Right forelimb (tissue), 1 donor: ENCODE data around the gene CNNM4.
A peak's percentile ranks its signal among the peaks of the same experiment; 100 is the strongest.

Experiments
- DNase-seq: peaks from one replicate; pipeline ENCODE4 v3.0.0-alpha.2; 2018

Gene CNNM4

GRCh38 chr2:96760036-96760985 lies at the start of gene CNNM4:
Gene CNNM4 (plus strand): TSS chr2:96760902. CDS start chr2:96761000, 98 bp downstream.
- DNase-seq = peak; percentile 95

DNA sequence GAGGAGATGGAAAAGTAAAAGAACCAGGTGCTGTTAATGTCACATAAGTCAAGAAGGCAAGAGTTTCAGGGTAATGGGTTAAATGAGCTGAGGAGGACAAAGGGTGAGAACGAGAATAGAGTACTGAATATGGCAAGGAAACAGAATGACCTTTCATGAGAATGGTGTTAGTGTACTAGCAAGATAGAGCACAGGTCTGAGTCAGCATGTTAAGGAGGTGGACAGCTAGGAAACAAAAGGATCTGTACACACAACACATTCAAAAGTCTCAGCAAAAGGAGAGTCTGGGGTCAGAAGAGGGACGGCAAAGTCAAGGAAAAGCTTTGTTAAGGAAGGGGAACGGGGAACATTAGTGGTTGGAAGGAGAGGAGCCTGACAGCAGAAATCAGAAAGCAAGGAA lies 49.7 kb upstream of the CNNM4 start:
- no peak for DNase-seq

DNA sequence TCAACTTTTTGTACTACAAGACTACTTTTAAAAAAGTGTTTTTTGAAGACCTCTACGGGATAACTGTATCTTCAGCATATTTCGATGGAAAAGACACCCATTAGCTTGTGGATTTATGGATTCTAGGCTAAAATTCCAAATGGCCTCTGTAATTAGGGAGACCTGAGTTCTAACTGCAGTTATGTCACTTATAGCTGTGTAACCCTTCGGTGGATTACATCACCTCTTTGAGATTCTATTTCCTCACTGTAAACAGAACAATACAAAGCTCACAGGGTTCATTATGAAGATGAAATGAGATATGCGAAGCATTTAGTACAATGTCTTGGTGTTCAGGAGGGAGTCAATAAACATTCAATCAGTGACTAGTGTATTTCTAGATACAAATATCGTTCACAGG lies 45.0 kb upstream of the CNNM4 start:
- DNase-seq = no peak

- no peak for DNase-seq
Observed at GRCh38 chr2:96716388-96716787, 44.3 kb upstream of the CNNM4 start.

- DNase-seq = no peak
Observed at GRCh38 chr2:96726131-96726530, 34.6 kb upstream of the CNNM4 start.

DNA sequence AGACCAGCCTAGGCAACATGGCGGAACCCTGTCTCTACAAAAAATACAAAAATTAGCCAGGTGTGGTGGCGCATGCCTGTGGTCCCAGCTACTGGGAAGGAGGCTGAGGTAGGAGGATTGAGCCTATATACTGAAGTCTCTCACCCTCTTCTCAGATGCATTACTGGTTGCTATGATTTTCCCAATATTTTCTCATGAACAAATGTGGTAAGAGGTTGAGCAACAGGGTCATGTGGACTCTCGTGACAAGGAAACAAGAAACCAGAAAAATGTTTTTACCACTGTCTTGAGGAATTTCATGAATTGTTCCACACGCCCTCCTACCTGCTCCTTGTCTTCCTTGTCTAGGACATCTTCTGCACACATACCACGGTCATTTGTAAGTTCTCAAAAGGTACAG lies 33.3 kb upstream of the CNNM4 start:
- no peak for DNase-seq

- DNase-seq = no peak
Observed at GRCh38 chr2:96729748-96730147, 31.0 kb upstream of the CNNM4 start.

DNA sequence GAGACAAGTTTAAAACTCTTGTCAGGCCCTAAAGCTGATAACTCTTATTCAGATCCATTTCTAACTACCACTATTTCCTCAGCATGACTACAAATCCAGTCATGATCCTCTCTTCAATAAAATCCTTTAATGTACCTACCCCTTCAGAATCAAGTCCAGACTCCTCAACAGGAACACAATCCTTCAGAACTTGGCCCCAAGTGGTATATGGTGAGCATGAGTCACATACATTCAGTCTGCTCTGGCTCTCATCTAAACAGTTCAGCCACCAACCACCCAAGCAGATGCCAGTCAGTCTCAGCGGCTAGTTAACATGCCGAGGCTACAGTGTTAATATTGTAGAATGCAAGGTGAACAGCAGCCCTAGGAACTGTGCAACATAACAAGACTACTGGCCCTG lies 30.5 kb upstream of the CNNM4 start:
- DNase-seq = no peak

DNA sequence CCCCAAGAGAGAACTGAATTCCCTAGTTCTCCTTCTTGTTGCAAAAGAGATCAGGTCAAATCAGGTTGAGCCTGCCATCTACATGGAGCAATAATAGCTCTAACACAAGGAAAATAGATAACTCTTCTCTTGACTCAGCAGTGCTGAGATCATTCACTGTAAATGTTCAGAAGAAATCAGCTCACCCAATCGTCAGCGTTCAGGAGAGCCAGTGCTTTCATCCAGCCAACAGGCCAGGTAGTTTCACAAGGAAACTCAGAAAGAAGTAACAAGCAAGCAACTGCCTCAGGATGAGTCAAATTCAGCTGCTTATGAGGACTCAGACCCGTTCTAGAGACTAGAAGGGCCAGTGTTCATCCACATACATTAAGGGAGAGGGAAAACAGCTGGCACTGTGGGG lies 26.8 kb upstream of the CNNM4 start:
- no peak for DNase-seq

DNA sequence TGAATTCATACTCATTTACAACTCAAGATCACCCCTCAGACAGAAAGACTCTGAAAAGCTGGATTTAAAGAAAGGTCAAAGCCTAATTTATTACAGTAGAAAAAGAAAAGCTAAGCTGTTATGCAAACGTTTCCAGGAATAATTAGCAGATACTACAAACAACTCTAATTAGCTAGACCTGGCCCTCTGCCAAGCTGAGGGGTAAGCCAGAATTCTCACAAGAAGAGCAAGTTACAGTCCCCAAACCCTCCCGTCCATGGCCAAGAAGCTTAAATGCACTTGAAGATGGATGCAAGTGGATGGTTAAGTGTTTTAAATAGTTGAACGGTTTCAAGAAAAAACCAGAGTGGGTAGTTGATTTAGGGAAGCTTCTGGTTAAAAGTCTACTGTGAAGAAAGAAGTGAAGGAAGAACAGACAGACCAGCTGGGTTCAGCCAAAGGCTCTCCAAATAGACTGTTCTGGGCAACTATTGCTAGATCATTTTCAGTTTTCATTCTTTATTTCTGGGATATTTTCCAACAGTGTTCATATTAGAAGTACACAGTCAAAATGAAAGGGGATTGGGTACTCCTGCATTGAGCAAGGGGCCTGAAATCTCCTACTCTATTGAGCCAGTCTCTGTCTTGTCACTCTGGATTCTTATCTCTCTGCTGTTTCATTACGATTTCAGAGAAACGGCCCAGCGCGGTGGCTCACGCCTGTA lies 25.7 kb upstream of the CNNM4 start:
- no peak for DNase-seq

DNA sequence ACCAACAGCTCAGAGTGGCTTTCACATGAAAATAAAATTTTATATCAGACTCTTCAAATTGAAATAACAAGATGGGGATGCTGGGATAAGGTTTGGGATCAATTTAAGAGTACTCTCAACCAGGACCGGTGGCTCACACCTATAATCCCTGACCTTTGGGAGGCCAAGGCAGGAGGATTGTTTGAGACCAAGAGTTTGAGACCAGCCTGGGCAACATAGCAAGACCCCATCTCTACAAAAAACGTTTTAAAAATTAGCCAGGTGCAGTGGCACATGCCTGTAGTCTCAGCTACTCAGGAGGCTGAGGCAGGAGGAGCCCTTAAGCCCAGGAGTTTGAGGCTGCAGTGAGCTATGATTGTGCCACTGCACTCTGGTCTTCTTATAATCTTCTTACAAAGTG lies 23.5 kb upstream of the CNNM4 start:
- DNase-seq = no peak

GRCh38 chr2:96737831-96738230 lies 22.9 kb upstream of the CNNM4 start:
- no peak for DNase-seq

DNA sequence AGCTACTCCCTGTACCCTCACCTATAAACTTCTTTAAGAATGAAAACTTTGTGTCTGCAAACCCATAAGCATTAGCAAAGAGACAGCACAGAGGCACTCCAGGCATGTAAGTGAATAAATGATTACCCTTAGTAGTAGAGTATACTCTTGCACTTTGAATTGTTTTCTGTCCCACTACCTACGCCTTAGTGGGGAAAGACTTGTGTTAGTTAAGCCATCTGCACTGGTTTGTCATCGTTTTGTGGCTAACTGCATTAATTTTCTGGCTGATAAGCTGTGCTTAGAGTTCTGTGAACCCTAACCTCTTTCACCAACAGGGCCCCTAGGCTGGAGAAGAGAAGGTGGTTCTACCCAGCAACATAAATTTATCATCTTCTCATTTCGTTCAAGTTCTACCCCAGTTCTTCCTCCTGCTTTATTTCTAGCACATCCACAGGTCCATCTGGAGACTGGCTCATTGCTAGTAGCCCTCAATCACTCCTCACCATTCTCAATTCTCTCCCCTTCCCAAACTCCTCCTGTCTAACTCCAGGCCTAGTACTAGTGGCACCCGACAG lies 21.5 kb upstream of the CNNM4 start:
- no peak for DNase-seq

DNA sequence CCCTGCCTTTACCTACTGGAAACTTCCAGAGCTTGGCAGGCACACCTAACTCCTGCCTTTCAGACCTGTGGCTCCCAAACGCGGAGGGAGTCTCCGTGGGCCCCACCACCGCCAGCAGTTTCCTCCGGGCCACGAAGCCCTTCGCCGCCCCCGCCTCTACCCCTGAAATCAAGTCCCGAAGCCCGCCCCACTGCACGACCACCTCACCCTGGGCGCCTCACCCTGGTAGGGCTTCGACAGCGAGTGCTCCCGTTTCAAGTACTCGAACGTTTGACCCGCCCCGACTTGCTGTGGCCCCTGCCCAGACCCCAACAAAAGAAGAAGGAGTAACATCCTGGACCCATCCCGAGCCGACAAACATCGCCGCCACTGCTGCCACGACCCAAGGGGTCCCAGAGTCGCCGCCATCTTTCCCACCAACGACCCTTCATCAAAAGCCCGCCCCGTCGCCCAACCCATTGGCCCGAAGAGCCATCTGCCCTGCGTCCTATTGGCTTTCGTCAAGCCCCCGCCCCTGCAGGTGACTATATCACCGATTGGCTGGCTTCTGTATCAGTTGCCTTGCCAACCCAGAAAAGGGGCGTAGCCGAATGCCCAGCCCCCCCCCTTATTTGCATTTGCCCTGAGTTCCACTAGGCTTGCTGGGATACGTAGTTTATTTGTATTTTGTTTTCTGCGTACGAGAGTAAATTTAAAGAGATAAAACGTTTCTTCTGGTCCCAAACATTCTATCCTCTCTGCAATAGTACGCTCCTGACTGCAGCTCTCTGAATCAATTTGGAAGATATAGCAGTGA lies 20.9 kb upstream of the CNNM4 start, which contains the start of gene LMAN2L:
Gene LMAN2L (minus strand): TSS at position 432 of the 796 bp plus-strand sequence. CDS start 24 bp downstream, at position 408.
- peak; percentile 99 for DNase-seq

DNA sequence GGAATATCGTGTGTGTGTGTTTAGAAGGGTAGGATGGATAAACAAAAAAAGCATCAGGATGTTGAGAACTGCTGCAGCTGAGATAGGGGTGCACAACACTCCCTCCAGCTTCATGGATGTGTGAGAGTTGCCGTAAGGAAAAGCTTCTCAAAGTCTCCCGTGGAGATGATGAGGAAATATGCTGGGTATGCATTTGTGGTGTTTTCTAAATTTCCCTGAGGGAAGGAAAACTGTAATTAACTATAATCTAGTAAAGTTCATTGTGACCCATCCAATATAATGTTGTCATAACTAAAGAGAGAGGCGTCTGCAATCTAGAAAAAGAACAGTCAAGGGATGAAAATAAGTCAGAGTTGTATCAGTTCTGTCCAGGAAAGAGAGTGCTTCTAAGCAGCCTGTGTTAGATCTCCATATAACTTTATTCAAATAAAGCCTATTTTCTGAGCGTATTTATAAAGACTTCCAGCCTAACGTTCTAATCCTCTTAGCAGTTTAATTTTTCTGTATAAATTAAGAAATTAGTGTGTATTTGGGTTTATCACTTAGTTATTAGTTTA lies 13.6 kb upstream of the CNNM4 start:
- no peak for DNase-seq

DNA sequence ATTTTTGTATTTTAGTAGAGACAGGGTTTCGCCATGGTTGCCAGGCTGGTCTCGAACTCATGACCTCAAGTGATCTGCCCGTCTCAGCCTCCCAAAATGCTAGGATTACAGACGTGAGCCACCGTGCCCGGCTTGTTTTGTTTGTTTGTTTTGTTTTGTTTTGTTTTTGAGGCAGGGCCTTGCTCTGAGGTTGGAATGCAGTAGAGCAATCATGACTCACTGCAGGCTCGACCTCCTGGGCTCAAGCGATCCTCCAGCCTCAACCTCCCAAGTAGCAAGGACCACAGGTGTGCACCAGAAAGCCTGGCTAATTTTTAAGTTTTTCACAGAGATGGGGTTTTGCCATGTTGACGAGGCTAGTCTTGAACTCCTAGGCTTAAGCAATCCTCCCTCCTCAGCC lies 8.9 kb upstream of the CNNM4 start:
- no peak for DNase-seq

DNA sequence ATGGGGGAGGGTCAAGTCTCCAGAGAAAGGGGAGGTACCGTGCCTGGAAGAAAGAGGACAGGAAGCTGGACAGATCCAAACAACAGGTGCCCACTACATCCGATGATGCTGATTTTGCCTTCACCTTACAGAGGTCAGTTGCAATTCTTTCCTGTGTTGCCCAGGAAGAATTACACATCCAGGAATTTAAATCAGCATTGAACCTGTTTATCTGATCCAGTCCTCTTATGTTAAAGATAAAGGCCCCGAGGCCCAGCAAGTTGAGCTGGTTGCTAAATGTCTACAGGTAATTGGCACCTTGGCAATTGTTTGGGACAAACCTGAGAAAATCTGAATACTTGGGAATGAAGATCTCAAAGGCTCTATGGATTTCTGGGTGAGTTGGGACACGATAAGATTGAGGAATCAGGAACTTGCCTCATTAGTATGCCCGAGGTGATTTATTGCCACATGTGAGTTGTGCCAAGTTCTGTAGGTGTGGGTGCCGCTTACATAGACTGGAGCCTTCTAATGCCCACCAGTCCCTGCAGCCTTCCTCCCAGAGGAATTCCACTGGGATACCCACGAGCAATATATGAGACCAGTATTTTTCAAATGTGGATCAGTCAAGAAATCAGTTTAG lies 6.9 kb upstream of the CNNM4 start:
- DNase-seq = no peak

- no peak for DNase-seq
Observed at GRCh38 chr2:96754317-96754716, 6.4 kb upstream of the CNNM4 start.

GRCh38 chr2:96756788-96757476 lies 3.8 kb upstream of the CNNM4 start:
- no peak for DNase-seq

GRCh38 chr2:96757477-96757860 lies 3.2 kb upstream of the CNNM4 start:
- no peak for DNase-seq

GRCh38 chr2:96758987-96759386 lies 1.7 kb upstream of the CNNM4 start:
- no peak for DNase-seq
